Measurements from ENCODE around the gene FUT6.

- TF ChIP-seq CTCF (IDR thresholded peaks at IDR 0.05) (no peak), POLR2A (IDR thresholded peaks at IDR 0.05) (no peak)
Observed at GRCh38 chr19:5788422-5788821, 51.1 kb downstream of the FUT6 start.

Measured in thyroid gland (tissue), 4 donors.